ENCODE measurements around the gene SMU1. TPM values are rescaled to one million over a fixed set of nuclear protein-coding genes. Genes with fewer than 3 reads are reported as not detected.
"Not testable (repeated sequence)": the region's sequence is repeated elsewhere in the genome, so short reads cannot be mapped to it uniquely, and the experiment has no call there.

SMU1 gene
- total RNA-seq, 3 donors from 2014 or later, result 19.8 to 22.1 (median 21.0) TPM

DNA sequence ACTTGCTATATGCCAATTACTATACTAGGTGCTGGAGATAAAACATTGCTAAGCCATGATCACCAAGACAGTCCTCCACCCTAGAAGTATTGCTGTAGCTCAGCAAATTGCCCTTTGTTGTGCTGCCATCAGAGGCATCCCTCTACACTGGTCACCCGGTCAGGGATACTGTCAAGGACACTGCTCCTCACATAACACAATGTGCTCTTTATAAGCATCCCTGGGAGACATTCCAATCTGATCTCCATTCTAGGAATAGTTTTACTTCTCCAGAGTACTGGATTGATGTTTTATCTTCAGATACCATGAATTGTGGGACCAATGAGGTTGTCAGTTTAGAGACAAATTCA lies 61.8 kb downstream of the SMU1 start:
- Histone ChIP-seq H3K27ac (no peak overlapping the region), H3K36me3 (no peaks in the 10 kb centered on the region), H3K4me3 (no peak overlapping the region), H3K9me3 (no peaks in the 10 kb centered on the region), H3K4me1 (no peaks in the 10 kb centered on the region), H3K27me3 (no peaks in the 10 kb centered on the region)
- no peak for DNase-seq (ENCODE audit: low spot score in 2 of 2)
- intact Hi-C loops (cut with DNase I; ENCODE audit: low total_unique reads), result no loop called here
- TF ChIP-seq, protein P1, sequence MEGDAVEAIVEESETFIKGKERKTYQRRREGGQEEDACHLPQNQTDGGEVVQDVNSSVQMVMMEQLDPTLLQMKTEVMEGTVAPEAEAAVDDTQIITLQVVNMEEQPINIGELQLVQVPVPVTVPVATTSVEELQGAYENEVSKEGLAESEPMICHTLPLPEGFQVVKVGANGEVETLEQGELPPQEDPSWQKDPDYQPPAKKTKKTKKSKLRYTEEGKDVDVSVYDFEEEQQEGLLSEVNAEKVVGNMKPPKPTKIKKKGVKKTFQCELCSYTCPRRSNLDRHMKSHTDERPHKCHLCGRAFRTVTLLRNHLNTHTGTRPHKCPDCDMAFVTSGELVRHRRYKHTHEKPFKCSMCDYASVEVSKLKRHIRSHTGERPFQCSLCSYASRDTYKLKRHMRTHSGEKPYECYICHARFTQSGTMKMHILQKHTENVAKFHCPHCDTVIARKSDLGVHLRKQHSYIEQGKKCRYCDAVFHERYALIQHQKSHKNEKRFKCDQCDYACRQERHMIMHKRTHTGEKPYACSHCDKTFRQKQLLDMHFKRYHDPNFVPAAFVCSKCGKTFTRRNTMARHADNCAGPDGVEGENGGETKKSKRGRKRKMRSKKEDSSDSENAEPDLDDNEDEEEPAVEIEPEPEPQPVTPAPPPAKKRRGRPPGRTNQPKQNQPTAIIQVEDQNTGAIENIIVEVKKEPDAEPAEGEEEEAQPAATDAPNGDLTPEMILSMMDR (IDR thresholded peaks at IDR 0.05), result no peak
- TF ChIP-seq POLR2A (IDR thresholded peaks at IDR 0.05), result no peak
- no peak for TF ChIP-seq POLR2AphosphoS5 (IDR thresholded peaks at IDR 0.05)

DNA sequence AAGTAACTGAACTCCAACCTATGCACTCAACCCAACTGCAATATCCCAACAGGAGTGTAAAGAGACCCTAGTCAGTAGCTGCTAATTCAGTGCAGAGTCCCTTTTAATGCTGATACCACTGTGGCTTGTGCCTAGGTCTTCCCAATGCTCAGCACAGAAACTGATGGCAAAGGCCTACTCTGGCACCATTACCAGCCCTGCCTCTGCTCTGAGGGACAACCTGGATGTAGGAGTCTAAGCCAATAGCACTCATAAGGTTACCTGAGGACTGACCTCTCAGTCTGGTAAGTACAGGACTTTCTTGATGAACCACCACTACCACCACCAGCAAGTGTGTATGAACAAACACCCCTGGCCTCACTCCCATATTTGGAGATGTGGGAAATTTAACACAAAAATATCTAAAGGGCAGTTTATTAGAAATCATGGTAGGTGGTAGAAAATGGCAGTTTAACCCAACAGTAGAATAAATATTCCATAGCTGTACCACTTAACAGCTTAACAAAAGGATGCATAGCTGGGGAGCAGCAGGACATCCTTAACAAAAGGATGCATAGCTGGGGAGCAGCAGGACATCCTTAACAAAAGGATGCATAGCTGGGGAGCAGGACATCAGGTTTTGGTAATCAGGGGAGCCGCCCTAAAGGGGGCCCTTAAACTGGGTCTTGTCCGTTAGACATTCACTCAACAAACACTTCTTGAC lies 62.4 kb downstream of the SMU1 start:
- no peak for DNase-seq (ENCODE audit: low spot score in 2 of 2)
- H3K27me3 ChIP-seq, result no peaks in the 10 kb centered on the region
- no peaks in the 10 kb centered on the region for H3K9me3 ChIP-seq
- intact Hi-C loops (cut with DNase I; ENCODE audit: low total_unique reads), result no loop called here
- no peak overlapping the region for H3K27ac ChIP-seq
- H3K4me3 ChIP-seq, result no peak overlapping the region
- no peaks in the 10 kb centered on the region for H3K4me1 ChIP-seq
- TF ChIP-seq POLR2AphosphoS5 (IDR thresholded peaks at IDR 0.05), result no peak
- TF ChIP-seq, protein P1 (IDR thresholded peaks at IDR 0.05), result no peak
- TF ChIP-seq POLR2A (IDR thresholded peaks at IDR 0.05), result no peak
- H3K36me3 ChIP-seq, result no peaks in the 10 kb centered on the region

DNA sequence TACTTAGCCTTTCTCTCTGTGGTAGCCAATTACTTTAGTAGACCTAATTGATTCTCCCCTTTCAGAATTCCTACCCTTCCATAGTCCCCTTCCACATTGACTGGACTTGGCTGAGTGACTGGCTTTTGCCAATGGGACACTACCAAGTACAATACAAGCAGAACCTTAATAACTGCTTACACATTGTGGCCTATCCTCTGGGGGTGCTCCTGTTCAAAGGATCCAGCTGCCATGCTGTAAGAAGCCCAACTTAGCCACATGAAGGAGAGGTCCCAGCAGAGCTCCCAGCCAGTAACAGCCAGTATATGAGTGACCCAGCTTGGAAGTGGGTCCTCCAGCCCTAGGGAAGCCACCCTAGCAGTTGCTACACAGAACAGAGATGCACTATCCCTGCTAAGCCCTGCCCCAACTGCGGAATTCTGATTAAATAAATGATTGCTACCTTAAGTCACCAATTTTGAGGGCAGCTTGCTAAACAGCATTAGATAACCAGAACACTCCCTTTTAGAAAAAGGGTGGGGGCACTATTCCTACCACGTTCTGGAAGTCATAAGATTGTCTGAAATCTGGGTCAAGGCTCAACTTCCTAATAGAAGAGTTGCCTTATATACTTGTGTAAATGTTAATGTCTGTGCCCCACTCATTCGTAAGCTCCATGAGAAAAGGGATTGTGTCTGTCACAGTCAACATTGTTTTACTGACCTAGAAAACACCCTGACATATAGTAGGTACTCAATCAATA lies 64.0 kb downstream of the SMU1 start:
- no peak overlapping the region for H3K27ac ChIP-seq
- intact Hi-C loops (cut with DNase I; ENCODE audit: low total_unique reads), result no loop called here

DNA sequence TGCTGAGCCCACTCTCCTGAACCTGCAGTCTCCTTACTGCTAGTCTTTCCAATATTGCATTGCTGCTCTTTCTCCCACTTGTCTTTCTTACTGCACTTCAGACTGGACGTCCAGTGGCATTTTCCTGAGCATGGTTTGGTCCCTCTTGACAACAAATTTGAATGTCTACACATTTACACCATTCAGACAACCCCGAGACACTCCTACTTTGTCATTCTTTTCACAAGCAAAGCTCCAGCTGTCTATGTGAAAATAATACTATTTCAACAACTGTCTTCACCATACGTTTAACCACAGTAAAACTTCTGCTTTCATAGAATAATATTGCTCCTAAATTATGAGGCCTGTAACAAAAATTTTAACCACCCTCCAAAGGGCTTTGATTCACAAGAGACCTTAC lies 64.6 kb downstream of the SMU1 start:
- intact Hi-C loops (cut with DNase I; ENCODE audit: low total_unique reads), result no loop called here
- Histone ChIP-seq H3K27ac (no peak overlapping the region), H3K36me3 (no peaks in the 10 kb centered on the region), H3K9me3 (no peaks in the 10 kb centered on the region), H3K4me1 (no peaks in the 10 kb centered on the region), H3K27me3 (no peaks in the 10 kb centered on the region), H3K4me3 (no peak overlapping the region)
- DNase-seq (ENCODE audit: low spot score in 2 of 2), result no peak
- TF ChIP-seq POLR2AphosphoS5 (IDR thresholded peaks at IDR 0.05) (no peak), POLR2A (IDR thresholded peaks at IDR 0.05) (no peak)
- TF ChIP-seq, protein P1 (IDR thresholded peaks at IDR 0.05), result no peak

More for the DNA sequence above, 64.0 kb downstream of the SMU1 start:
- no peaks in the 10 kb centered on the region for H3K27me3 ChIP-seq
- TF ChIP-seq, protein P1 (IDR thresholded peaks at IDR 0.05), result no peak
- no peak overlapping the region for H3K4me3 ChIP-seq
- no peaks in the 10 kb centered on the region for H3K4me1 ChIP-seq
- DNase-seq (ENCODE audit: low spot score in 2 of 2), result no peak
- no peaks in the 10 kb centered on the region for H3K9me3 ChIP-seq
- no peaks in the 10 kb centered on the region for H3K36me3 ChIP-seq

DNA sequence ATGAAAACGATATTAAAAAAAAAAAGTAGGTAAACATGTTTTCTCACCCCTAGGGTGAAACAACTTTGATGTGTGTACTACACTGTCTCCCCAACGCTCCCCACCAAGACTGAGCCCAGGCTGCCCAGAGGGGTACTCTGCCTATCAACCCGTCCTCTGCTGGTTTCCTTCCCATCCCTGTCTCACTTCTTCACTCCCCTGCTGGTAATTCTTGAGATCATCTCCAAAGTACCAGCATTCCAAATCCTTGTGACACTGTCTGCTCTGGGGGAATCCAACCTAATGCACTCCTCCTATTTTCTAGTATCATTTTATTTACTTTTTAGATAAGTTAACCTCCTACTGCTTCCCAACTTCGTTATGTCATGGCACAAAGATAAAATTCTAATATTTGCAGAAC lies 68.7 kb downstream of the SMU1 start:
- Histone ChIP-seq H3K4me1 (no peaks in the 10 kb centered on the region), H3K27ac (no peak overlapping the region), H3K4me3 (no peak overlapping the region), H3K36me3 (no peaks in the 10 kb centered on the region), H3K27me3 (no peaks in the 10 kb centered on the region), H3K9me3 (no peaks in the 10 kb centered on the region)
- DNase-seq (ENCODE audit: low spot score in 2 of 2), result no peak
- intact Hi-C loops (cut with DNase I; ENCODE audit: low total_unique reads), result no loop called here
- TF ChIP-seq, protein P1 (IDR thresholded peaks at IDR 0.05), result no peak
- TF ChIP-seq POLR2AphosphoS5 (IDR thresholded peaks at IDR 0.05) (no peak), POLR2A (IDR thresholded peaks at IDR 0.05) (no peak)

DNA sequence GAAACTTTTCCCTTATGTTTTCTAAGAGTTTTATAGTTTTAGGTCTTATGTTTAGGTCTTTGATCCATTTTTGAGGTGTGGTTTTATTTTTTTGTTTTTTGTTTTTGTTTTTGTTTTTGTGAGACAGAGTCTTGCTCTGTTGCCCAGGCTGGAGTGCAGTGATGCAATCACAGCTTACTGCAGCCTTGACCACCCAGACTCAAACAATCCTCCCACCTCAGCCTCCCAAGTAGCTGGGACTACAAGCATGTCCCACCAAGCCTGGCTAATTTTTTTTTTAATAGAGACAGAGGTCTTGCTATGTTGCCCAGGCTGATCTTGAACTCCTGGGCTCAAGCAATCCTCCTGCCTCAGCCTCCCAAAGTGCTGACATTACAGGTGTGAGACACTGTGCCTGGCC lies 71.1 kb downstream of the SMU1 start:
- H3K27ac ChIP-seq; H3K36me3 ChIP-seq; H3K9me3 ChIP-seq; H3K4me3 ChIP-seq; H3K4me1 ChIP-seq; intact Hi-C loops (cut with DNase I; ENCODE audit: low total_unique reads); H3K27me3 ChIP-seq; DNase-seq (ENCODE audit: low spot score in 2 of 2): not testable (repeated sequence)

DNA sequence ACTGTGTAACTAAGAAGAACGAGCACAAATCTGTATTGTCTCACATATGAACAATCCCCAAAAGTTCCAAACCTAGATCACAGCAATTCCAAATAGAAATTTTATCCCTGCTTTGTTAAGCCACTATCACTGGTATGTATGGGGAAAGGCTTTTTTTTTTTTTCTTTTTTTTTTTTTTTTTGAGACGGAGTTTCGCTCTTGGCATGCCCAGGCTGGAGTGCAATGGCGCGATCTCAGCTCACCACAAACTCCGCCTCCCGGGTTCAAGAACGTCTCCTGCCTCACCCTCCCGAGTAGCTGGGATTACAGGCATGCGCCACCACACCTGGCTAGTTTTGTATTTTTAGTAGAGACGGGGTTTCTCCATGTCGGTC lies 75.8 kb downstream of the SMU1 start:
- H3K36me3 ChIP-seq; H3K4me1 ChIP-seq; H3K27me3 ChIP-seq; intact Hi-C loops (cut with DNase I; ENCODE audit: low total_unique reads); H3K9me3 ChIP-seq; DNase-seq (ENCODE audit: low spot score in 2 of 2): not testable (repeated sequence)
- peak overlapping the region; percentile 79 to 97 (median 84) for H3K4me3 ChIP-seq
- peak overlapping the region; percentile 95 to 97 for H3K27ac ChIP-seq
